Hepatocyte (in vitro differentiated cells): ENCODE results near the gene UBL4A. TPM values are rescaled to one million over a fixed set of nuclear protein-coding genes. Genes with fewer than 3 reads are reported as not detected.

Experiments used
- DNase-seq: peaks from one replicate; pipeline ENCODE4 v3.0.0-alpha.2; 2016; ENCODE audit warnings: low spot score
- H2AFZ ChIP-seq: fragments of 200-600 bp; sonication (generic); 2 replicates; pipeline ENCODE4 v1.6.0; 2016; ENCODE audit warnings: antibody characterized with exemption, mild to moderate bottlenecking
- H3K27ac ChIP-seq: fragments of 200-600 bp; sonication (generic); 2 replicates; pipeline ENCODE4 v1.5.1; 2016; ENCODE audit warnings: mild to moderate bottlenecking
- H3K27me3 ChIP-seq: fragments of 200-600 bp; sonication (generic); 2 replicates; pipeline ENCODE4 v1.6.1; 2016
- H3K36me3 ChIP-seq: fragments of 200-600 bp; sonication (generic); replicated peaks from 2 replicates; pipeline ENCODE4 v1.5.1; 2016; ENCODE audit warnings: low read depth; ENCODE audit not compliant: insufficient read depth
- H3K4me1 ChIP-seq: fragments of 200-600 bp; sonication (generic); 2 replicates; pipeline ENCODE4 v1.5.1; 2016; ENCODE audit warnings: mild to moderate bottlenecking, moderate library complexity; ENCODE audit not compliant: insufficient read depth
- H3K4me2 ChIP-seq: fragments of 200-600 bp; sonication (generic); 2 replicates; pipeline ENCODE4 v1.6.0; 2016
- H3K4me3 ChIP-seq: fragments of 200-600 bp; sonication (generic); 2 replicates; pipeline ENCODE4 v1.5.1; 2016; ENCODE audit warnings: mild to moderate bottlenecking
- H3K79me2 ChIP-seq: fragments of 200-600 bp; sonication (generic); 2 replicates; pipeline ENCODE4 v1.6.0; 2017; ENCODE audit warnings: mild to moderate bottlenecking
- H3K9me2 ChIP-seq: fragments of 200-600 bp; sonication (generic); replicated peaks from 2 replicates; pipeline ENCODE4 v1.6.0; 2017; ENCODE audit warnings: mild to moderate bottlenecking; ENCODE audit not compliant: insufficient read depth
- H3K9me3 ChIP-seq: fragments of 200-600 bp; sonication (generic); 2 replicates; pipeline ENCODE4 v1.5.1; 2016; ENCODE audit warnings: low read depth, mild to moderate bottlenecking
- H4K20me1 ChIP-seq: fragments of 200-600 bp; sonication (generic); 2 replicates; pipeline ENCODE4 v1.6.0; 2016; ENCODE audit warnings: mild to moderate bottlenecking; ENCODE audit not compliant: insufficient read depth, poor library complexity, severe bottlenecking
- EZH2 ChIP-seq: fragments of 200-600 bp; sonication (generic); IDR thresholded peaks from 2 replicates; pipeline ENCODE4 v1.6.1; 2016; ENCODE audit warnings: antibody characterized with exemption, mild to moderate bottlenecking, borderline replicate concordance
- EZH2phosphoT487 ChIP-seq: fragments of 200-600 bp; sonication (generic); IDR thresholded peaks from one replicate; pipeline ENCODE4 v1.6.1; 2018; ENCODE audit warnings: antibody characterized with exemption, mild to moderate bottlenecking, low read depth, moderate library complexity; ENCODE audit not compliant: unreplicated experiment, severe bottlenecking
- WGBS: methylation state at CpG from one replicate; pipeline ENCODE4 v1.1.6; 2016; ENCODE audit warnings: low lambda C conversion rate; ENCODE audit errors: missing lambda C conversion rate; 5-methylcytosine and 5-hydroxymethylcytosine counted together
- polyA plus RNA-seq: library from polyadenylated mRNA; unstranded; fragments of >200 nt; fragmentation: Nextera tagmentation; extraction: Ambion mirVana; gene quantifications from 2 replicates; pipeline ENCODE4 v1.2.1, GENCODE V29; 2016
- total RNA-seq: library from RNA; depleted of rRNA; stranded (reverse); fragments of >200 nt; gene quantifications from 2 replicates; pipeline ENCODE4 v1.2.3, GENCODE V29; 2014
- TF ChIP-seq, protein P1 (sequence below): fragments of 200-600 bp; sonication (generic); IDR thresholded peaks from 2 replicates; pipeline ENCODE4 v1.5.1; 2016; ENCODE audit warnings: antibody characterized with exemption, mild to moderate bottlenecking; ENCODE audit not compliant: poor library complexity

Gene UBL4A
- total and polyA plus RNA-seq, 2 experiments from 2014 or later, result 25.0 to 34.0 TPM

DNA sequence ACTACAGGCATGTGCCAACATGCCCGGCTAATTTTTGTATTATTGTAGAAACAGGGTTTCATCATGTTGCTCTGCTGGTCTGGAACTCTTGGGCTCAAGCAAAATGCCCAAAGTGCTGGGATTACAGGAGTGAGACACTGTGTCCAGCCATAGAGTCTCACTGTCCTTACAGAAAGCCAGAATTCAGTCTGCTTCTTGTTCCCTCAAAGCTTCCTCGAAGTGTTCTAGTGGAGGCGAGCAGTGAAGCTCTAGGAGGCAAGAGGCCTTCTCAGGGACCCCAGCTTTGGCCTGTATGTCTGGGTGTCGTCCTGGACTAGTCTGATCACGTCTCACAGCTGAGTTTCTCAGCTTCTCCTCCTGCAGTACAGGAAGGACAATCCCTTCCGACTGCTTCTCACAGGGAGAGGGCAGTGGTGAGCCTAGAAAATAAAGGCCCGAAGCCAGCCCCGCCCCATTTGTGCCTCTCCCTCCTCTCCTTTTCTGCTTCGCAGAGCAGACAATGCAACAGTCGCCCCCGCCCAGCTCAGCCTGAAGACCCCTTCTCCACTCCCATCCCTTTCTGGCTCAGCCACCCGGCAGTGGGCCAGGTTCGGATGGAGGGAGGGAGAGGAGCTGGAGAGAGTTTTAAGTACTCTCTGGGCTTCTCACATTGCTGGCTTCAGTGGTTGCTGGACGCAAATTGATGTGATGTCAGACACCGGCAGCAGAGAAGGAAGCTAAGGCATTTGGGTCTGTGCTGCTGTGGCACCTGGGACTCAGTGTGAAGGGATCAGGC is 40.7 kb upstream of the UBL4A start:
- H3K9me2 ChIP-seq, result no peaks in the 10 kb centered on the region
- peaks cover 11% of the 10 kb centered on the region for H3K4me1 ChIP-seq
- H4K20me1 ChIP-seq, result no peaks in the 10 kb centered on the region
- peak; percentile 90 for DNase-seq
- H3K9me3 ChIP-seq, result no peaks in the 10 kb centered on the region
- H3K27me3 ChIP-seq, result no peaks in the 10 kb centered on the region
- H3K27ac ChIP-seq, result peak overlapping the region; percentile 96
- 39% methylated on average over 15 of the region's 15 CpGs for WGBS
- TF ChIP-seq, protein P1, sequence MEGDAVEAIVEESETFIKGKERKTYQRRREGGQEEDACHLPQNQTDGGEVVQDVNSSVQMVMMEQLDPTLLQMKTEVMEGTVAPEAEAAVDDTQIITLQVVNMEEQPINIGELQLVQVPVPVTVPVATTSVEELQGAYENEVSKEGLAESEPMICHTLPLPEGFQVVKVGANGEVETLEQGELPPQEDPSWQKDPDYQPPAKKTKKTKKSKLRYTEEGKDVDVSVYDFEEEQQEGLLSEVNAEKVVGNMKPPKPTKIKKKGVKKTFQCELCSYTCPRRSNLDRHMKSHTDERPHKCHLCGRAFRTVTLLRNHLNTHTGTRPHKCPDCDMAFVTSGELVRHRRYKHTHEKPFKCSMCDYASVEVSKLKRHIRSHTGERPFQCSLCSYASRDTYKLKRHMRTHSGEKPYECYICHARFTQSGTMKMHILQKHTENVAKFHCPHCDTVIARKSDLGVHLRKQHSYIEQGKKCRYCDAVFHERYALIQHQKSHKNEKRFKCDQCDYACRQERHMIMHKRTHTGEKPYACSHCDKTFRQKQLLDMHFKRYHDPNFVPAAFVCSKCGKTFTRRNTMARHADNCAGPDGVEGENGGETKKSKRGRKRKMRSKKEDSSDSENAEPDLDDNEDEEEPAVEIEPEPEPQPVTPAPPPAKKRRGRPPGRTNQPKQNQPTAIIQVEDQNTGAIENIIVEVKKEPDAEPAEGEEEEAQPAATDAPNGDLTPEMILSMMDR, result peak; percentile 44
- no peak for TF ChIP-seq EZH2
- no peak overlapping the region for H2AFZ ChIP-seq
- peak overlapping the region; percentile 73 for H3K4me2 ChIP-seq
- H3K79me2 ChIP-seq, result no peaks in the 10 kb centered on the region
- no peak overlapping the region for H3K4me3 ChIP-seq
- H3K36me3 ChIP-seq, result no peaks in the 10 kb centered on the region

DNA sequence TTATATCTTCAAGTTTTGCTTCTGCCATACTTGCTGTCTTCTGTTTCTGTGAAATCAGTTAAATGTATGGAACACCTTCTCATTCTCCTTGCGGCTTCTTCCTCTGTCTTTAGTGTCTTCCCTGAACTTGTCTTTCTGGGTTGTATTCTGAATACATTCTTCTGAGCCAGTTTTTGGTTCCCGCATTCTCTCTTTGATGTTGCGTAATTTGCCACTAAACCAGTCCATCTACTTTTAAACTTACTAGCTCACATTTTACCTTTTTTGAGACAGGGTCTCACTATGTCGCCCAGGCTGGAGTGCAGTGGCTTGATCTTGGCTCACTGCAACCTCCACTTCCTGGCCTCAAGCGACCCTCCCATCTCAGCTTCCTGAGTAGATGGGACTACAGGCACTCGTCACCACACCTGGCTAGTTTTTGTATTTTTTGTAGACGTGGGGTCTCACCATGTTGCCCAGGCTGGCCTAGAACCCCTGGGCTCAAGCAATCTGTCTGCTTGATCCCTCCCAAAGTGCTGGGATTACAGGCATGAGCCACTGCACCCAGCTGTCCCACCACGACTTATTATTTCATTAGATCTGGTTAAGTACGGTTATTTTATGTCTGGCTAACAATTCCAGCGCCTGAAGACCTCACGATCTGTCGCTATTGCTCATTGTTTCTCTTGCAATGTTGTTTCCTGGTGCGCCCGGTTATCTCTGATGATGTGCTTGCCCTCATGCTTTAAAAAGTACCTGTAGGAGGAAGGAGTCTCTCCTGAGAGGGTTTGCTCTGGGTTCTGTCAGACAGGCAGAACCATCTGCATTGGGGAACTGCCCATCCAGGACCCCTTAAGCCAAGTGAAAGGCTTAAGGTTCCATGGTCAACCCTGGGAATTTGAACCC is 39.4 kb upstream of the UBL4A start:
- no peak overlapping the region for H3K4me2 ChIP-seq
- H3K27ac ChIP-seq, result peak overlapping the region; percentile 96

DNA sequence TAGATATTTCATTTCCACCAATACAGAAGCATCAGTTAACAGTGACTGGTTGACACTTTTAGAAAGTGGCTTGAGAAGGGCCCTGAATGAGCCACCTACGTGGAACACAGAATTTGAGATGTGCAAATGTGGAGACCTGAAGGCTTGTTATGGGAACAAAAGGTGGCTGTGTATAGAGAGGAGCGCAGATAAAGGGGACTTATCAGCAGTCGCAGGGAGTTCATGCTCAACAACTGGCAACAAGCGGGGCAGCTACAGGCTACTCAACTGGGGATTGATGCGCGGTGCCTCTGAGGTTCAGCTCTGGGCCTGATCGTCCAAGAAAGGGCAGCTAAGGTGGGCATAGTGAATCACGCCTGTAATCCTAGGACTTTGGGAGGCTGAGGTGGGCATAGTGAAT is 33.0 kb upstream of the UBL4A start:
- Histone ChIP-seq H3K79me2 (peaks cover 2% of the 10 kb centered on the region), H2AFZ (no peak overlapping the region), H3K4me2 (no peak overlapping the region), H3K27ac (no peak overlapping the region), H3K9me3 (no peaks in the 10 kb centered on the region), H4K20me1 (no peaks in the 10 kb centered on the region), H3K4me3 (no peak overlapping the region), H3K27me3 (no peaks in the 10 kb centered on the region), H3K36me3 (no peaks in the 10 kb centered on the region), H3K4me1 (peaks cover 14% of the 10 kb centered on the region), H3K9me2 (no peaks in the 10 kb centered on the region)
- 91% methylated on average over 8 of the region's 8 CpGs for WGBS
- DNase-seq, result no peak
- TF ChIP-seq, protein P1, result no peak
- TF ChIP-seq EZH2, result no peak
- no peak for TF ChIP-seq EZH2phosphoT487

More for the DNA sequence above, 39.4 kb upstream of the UBL4A start:
- no peaks in the 10 kb centered on the region for H3K36me3 ChIP-seq
- no peaks in the 10 kb centered on the region for H3K27me3 ChIP-seq
- TF ChIP-seq EZH2 (no peak), EZH2phosphoT487 (no peak)
- TF ChIP-seq, protein P1, result no peak
- H3K79me2 ChIP-seq, result no peaks in the 10 kb centered on the region
- H4K20me1 ChIP-seq, result no peaks in the 10 kb centered on the region
- WGBS, result 85% methylated on average over 14 of the region's 14 CpGs
- DNase-seq, result no peak
- H3K4me1 ChIP-seq, result peaks cover 11% of the 10 kb centered on the region
- no peaks in the 10 kb centered on the region for H3K9me3 ChIP-seq
- H3K9me2 ChIP-seq, result no peaks in the 10 kb centered on the region
- H3K4me3 ChIP-seq, result no peak overlapping the region
- H2AFZ ChIP-seq, result no peak overlapping the region
